ENCODE data around the gene FAXDC2.
"Not testable (repeated sequence)": the region's sequence is repeated elsewhere in the genome, so short reads cannot be mapped to it uniquely, and the experiment has no call there.

Gene FAXDC2

DNA sequence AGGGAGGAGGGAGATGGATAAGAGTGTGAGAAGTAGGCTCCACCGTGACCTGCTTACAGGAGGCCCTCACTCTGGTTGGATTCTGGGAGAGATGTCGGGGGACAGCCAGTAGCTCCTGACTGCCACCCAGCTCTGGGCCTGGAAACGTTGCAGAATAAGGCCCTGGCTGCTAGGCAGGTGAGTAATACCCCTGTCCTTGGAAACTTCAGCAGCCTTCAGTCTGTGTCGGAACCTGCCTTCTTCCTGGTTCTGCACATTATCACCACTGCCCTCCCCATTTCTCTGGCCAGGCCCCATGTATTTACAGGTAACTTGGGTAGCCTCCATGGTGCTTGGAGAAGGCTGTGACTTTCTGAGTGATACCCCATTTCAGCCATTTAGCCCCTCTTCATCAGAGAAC lies 26.8 kb downstream of the FAXDC2 start:
- Mint-ChIP-seq H3K4me3 (no peak overlapping the region), H3K27me3 (no peaks in the 10 kb centered on the region), H3K36me3 (peaks cover 7% of the 10 kb centered on the region), H3K9me3 (no peaks in the 10 kb centered on the region), H3K27ac (no peak overlapping the region), H3K4me1 (peaks cover 30% of the 10 kb centered on the region)

DNA sequence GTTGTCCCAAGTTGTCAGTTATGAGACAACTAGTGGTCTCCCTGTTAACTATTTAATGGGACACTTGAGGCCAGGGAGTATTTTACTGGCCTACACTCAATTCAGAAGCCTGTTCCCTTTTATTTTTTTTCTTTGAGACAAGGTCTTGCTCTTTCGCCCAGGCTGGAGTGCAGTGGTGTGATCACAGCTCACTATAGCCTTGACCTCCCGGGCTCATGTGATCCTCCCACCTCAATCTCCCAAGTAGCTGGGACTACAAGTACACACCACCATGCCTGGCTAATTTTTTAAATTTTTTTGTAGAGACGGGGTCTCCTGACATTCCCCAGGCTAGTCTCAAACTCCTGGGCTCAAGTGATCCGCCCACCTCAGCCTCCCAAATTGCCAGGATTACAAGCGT lies 27.5 kb downstream of the FAXDC2 start:
- not testable (repeated sequence) for H3K36me3 Mint-ChIP-seq, H3K27ac Mint-ChIP-seq, H3K4me3 Mint-ChIP-seq, H3K27me3 Mint-ChIP-seq, H3K9me3 Mint-ChIP-seq
- peaks cover 24% of the 10 kb centered on the region for H3K4me1 Mint-ChIP-seq

DNA sequence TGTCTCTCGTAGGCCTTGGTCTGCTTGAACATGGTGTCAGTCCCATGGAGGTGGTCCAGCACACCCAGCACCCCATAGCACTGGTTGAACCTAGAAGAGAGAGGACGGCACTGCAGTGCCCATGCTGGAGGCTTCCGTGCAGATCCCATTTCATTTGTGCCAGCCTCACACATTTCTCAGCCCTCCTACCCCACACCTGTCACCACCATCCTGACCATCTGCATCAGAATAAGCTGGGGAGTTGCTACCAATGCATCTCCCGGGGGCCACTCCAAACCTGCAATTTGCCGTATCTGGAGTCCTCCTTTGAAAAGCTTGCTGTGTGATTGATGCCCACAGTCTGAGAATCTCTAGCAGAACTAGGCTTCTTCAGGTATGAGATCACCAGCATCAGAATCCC lies 30.0 kb downstream of the FAXDC2 start:
- H3K27ac Mint-ChIP-seq = no peak overlapping the region
- H3K36me3 Mint-ChIP-seq = peaks cover 11% of the 10 kb centered on the region
- H3K27me3 Mint-ChIP-seq = no peaks in the 10 kb centered on the region
- no peaks in the 10 kb centered on the region for H3K9me3 Mint-ChIP-seq
- peaks cover 24% of the 10 kb centered on the region for H3K4me1 Mint-ChIP-seq
- H3K4me3 Mint-ChIP-seq = no peak overlapping the region

DNA sequence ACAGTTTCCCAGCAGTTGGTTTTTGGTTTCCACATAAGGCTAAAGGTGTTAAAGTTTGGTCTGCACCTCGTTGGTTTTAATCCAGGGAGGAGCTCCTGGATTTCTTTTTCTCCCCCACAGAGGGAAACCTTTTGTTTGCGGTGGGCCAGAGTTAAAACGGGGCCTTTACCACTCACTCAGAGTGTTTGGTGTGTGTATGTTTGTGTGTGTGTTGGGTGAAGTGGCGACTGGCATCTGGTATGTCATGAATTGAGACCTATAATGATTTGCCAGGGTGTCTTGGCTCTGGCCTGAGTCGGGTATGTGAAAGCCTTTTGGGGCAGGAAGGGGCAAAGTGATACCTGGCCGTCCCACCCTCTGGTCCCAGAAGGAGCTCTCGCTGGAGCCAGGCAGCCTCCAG lies 30.9 kb downstream of the FAXDC2 start:
- H3K36me3 Mint-ChIP-seq = peaks cover 15% of the 10 kb centered on the region
- no peaks in the 10 kb centered on the region for H3K27me3 Mint-ChIP-seq
- peaks cover 33% of the 10 kb centered on the region for H3K4me1 Mint-ChIP-seq
- peak overlapping the region; percentile 46 for H3K27ac Mint-ChIP-seq
- no peaks in the 10 kb centered on the region for H3K9me3 Mint-ChIP-seq
- no peak overlapping the region for H3K4me3 Mint-ChIP-seq

GRCh38 chr5:154818471-154819116 lies 31.8 kb downstream of the FAXDC2 start:
- no peaks in the 10 kb centered on the region for H3K9me3 Mint-ChIP-seq
- H3K4me3 Mint-ChIP-seq = no peak overlapping the region
- H3K36me3 Mint-ChIP-seq = peaks cover 16% of the 10 kb centered on the region
- peak overlapping the region; percentile 30 for H3K27ac Mint-ChIP-seq
- peaks cover 37% of the 10 kb centered on the region for H3K4me1 Mint-ChIP-seq
- no peaks in the 10 kb centered on the region for H3K27me3 Mint-ChIP-seq

- no peaks in the 10 kb centered on the region for H3K9me3 Mint-ChIP-seq
- H3K4me1 Mint-ChIP-seq = peaks cover 45% of the 10 kb centered on the region
- H3K27ac Mint-ChIP-seq = peak overlapping the region; percentile 35
- no peaks in the 10 kb centered on the region for H3K27me3 Mint-ChIP-seq
- H3K36me3 Mint-ChIP-seq = peaks cover 18% of the 10 kb centered on the region
- no peak overlapping the region for H3K4me3 Mint-ChIP-seq
These were observed 32.6 kb downstream of the FAXDC2 start for GRCh38 chr5:154817815-154818214.

GRCh38 chr5:154816891-154817492 lies 33.4 kb downstream of the FAXDC2 start:
- H3K9me3 Mint-ChIP-seq = no peaks in the 10 kb centered on the region
- H3K4me3 Mint-ChIP-seq = no peak overlapping the region
- no peaks in the 10 kb centered on the region for H3K27me3 Mint-ChIP-seq
- peaks cover 53% of the 10 kb centered on the region for H3K4me1 Mint-ChIP-seq
- H3K27ac Mint-ChIP-seq = no peak overlapping the region
- peaks cover 18% of the 10 kb centered on the region for H3K36me3 Mint-ChIP-seq

DNA sequence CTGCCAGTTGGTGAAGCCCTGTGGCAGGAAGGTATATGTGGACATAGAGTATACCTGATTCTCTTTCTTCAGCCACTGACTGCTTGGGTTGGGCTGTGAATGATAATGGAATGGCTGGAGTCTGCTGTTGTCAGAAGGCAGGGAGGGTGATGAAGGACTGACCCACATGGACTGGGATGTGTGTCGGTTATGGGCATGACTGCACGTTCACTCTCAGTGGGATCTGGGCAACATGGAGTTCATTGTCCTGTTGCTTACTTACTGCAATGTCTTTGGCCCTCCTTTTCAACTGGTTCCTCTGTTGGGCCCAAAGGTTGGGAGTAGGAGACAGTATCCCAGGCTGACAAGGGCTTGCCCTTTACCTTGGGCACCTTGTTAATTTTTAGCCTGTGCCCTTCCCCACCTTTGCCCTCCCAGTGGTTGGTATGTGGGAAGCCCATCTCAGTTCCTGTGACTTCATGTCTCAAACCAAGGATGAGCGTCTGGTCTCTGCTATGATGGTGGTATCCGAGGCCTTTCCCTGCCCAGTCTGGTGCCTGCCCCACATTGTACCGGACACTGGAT lies 34.6 kb downstream of the FAXDC2 start:
- peaks cover 26% of the 10 kb centered on the region for H3K36me3 Mint-ChIP-seq
- no peaks in the 10 kb centered on the region for H3K27me3 Mint-ChIP-seq
- peaks cover 61% of the 10 kb centered on the region for H3K4me1 Mint-ChIP-seq
- no peak overlapping the region for H3K4me3 Mint-ChIP-seq
- H3K9me3 Mint-ChIP-seq = no peaks in the 10 kb centered on the region
- H3K27ac Mint-ChIP-seq = peak overlapping the region; percentile 79

DNA sequence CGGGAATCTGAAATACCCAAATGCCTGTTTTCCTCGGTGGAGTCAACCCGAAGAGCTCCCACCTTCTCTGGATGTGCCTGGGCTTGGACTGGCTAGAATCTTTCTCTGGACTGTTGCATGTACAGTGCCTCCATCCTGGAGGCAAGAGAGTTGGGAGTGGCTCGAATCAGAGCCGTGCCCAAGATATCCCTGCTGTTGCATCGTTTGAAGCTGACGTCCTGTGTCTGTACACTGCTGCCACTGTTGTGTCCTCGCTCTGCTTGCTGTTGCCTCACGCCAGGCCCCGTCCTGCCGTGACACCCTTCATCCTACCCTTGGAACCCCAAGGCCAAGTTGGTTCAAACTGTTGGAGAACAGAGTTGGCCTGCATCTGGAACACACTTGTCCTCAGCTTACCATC lies 35.4 kb downstream of the FAXDC2 start:
- peaks cover 57% of the 10 kb centered on the region for H3K4me1 Mint-ChIP-seq
- H3K4me3 Mint-ChIP-seq = no peak overlapping the region
- H3K9me3 Mint-ChIP-seq = no peaks in the 10 kb centered on the region
- no peaks in the 10 kb centered on the region for H3K27me3 Mint-ChIP-seq
- no peak overlapping the region for H3K27ac Mint-ChIP-seq
- peaks cover 26% of the 10 kb centered on the region for H3K36me3 Mint-ChIP-seq

GRCh38 chr5:154813736-154814135 lies 36.7 kb downstream of the FAXDC2 start:
- Mint-ChIP-seq H3K36me3 (peaks cover 26% of the 10 kb centered on the region), H3K27me3 (no peaks in the 10 kb centered on the region)

GRCh38 chr5:154813158-154813557 lies 37.2 kb downstream of the FAXDC2 start:
- peaks cover 45% of the 10 kb centered on the region for H3K4me1 Mint-ChIP-seq
- H3K36me3 Mint-ChIP-seq = peaks cover 28% of the 10 kb centered on the region
- H3K4me3 Mint-ChIP-seq = peak overlapping the region; percentile 30
- peak overlapping the region; percentile 62 for H3K27ac Mint-ChIP-seq
- no peaks in the 10 kb centered on the region for H3K9me3 Mint-ChIP-seq
- H3K27me3 Mint-ChIP-seq = no peaks in the 10 kb centered on the region

More at GRCh38 chr5:154813736-154814135, 36.7 kb downstream of the FAXDC2 start:
- Mint-ChIP-seq H3K27ac (no peak overlapping the region), H3K9me3 (no peaks in the 10 kb centered on the region), H3K4me3 (no peak overlapping the region), H3K4me1 (peaks cover 48% of the 10 kb centered on the region)

- H3K4me3 Mint-ChIP-seq = peak overlapping the region; percentile 36
- H3K27me3 Mint-ChIP-seq = no peaks in the 10 kb centered on the region
- peaks cover 45% of the 10 kb centered on the region for H3K4me1 Mint-ChIP-seq
These were observed 38.5 kb downstream of the FAXDC2 start for GRCh38 chr5:154811653-154812465.

GRCh38 chr5:154811239-154811638 lies 39.2 kb downstream of the FAXDC2 start:
- Mint-ChIP-seq H3K27ac (no peak overlapping the region), H3K27me3 (no peaks in the 10 kb centered on the region), H3K4me1 (peaks cover 42% of the 10 kb centered on the region), H3K4me3 (no peak overlapping the region), H3K36me3 (peaks cover 30% of the 10 kb centered on the region), H3K9me3 (no peaks in the 10 kb centered on the region)

More at GRCh38 chr5:154811653-154812465, 38.5 kb downstream of the FAXDC2 start:
- Mint-ChIP-seq H3K36me3 (peaks cover 31% of the 10 kb centered on the region), H3K9me3 (no peaks in the 10 kb centered on the region), H3K27ac (peak overlapping the region; percentile 18)

- no peaks in the 10 kb centered on the region for H3K9me3 Mint-ChIP-seq
- H3K36me3 Mint-ChIP-seq = peaks cover 31% of the 10 kb centered on the region
- H3K27ac Mint-ChIP-seq = no peak overlapping the region
- no peak overlapping the region for H3K4me3 Mint-ChIP-seq
- H3K4me1 Mint-ChIP-seq = no peaks in the 10 kb centered on the region
- H3K27me3 Mint-ChIP-seq = no peaks in the 10 kb centered on the region
These were observed 44.2 kb downstream of the FAXDC2 start for GRCh38 chr5:154806176-154806575.

DNA sequence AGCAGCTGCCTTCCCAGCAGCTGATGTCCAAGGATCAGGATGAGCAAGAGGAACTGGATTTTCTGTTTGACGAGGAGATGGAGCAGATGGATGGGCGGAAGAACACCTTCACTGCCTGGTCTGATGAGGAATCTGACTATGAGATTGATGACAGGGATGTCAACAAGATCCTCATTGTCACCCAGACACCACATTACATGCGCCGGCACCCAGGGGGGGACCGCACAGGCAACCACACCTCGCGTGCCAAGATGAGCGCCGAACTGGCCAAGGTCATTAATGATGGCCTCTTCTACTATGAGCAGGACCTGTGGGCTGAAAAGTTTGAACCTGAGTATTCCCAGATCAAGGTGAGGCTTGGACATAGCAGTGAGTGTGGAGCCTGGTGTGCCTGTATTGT lies 48.4 kb downstream of the FAXDC2 start:
- Mint-ChIP-seq H3K4me1 (peaks cover 4% of the 10 kb centered on the region), H3K27ac (peak overlapping the region; percentile 68)

GRCh38 chr5:154801083-154801482 lies 49.3 kb downstream of the FAXDC2 start:
- Mint-ChIP-seq H3K4me3 (no peak overlapping the region), H3K36me3 (peaks cover 33% of the 10 kb centered on the region), H3K4me1 (peaks cover 4% of the 10 kb centered on the region), H3K27me3 (no peaks in the 10 kb centered on the region), H3K9me3 (no peaks in the 10 kb centered on the region), H3K27ac (no peak overlapping the region)

More for the DNA sequence above, 48.4 kb downstream of the FAXDC2 start:
- peaks cover 32% of the 10 kb centered on the region for H3K36me3 Mint-ChIP-seq
- no peaks in the 10 kb centered on the region for H3K9me3 Mint-ChIP-seq
- no peak overlapping the region for H3K4me3 Mint-ChIP-seq
- no peaks in the 10 kb centered on the region for H3K27me3 Mint-ChIP-seq

Data from activated naive CD4-positive, alpha-beta T cell treated with anti-CD3 and anti-CD28 coated beads, Interleukin-2, amount 50 U/mL, for 24 hours (primary cell).